DLD1 (cell line): ENCODE measurements around the gene CPLX1.
"Not testable (repeated sequence)": the region's sequence is repeated elsewhere in the genome, so short reads cannot be mapped to it uniquely, and the experiment has no call there.

ENCODE experiments used
- in situ Hi-C: cut with HindIII; loops from 2 replicates; pipeline ENCODE4 v1.10.0; 2017; ENCODE audit warnings: low sequenced_read_pairs

Gene CPLX1

GRCh38 chr4:780255-780654, 45.7 kb downstream of the CPLX1 start:
- in situ Hi-C loops = not testable (repeated sequence)

DNA sequence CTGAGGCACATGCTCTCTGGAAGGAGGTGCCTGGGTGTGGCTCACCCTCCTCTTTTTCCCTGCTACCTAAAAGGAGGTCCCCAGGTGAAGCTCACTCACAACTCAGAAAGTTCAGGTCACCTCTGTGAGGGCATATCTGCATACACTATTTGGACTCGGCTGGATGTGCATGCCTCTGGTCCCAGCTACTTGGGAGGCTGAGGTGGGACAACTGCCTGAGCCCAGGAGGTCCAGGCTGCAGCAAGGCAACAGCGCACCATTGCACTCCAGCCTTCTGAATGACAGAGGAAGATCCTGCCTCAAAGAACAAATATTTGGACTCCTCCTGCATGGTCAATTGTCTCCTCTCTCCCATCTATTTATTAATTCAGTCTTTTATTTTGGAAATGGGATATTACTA, 46.4 kb downstream of the CPLX1 start:
- in situ Hi-C loops = no loop called here

- in situ Hi-C loops = no loop called here
These were observed 48.2 kb downstream of the CPLX1 start for GRCh38 chr4:777520-778262.

DNA sequence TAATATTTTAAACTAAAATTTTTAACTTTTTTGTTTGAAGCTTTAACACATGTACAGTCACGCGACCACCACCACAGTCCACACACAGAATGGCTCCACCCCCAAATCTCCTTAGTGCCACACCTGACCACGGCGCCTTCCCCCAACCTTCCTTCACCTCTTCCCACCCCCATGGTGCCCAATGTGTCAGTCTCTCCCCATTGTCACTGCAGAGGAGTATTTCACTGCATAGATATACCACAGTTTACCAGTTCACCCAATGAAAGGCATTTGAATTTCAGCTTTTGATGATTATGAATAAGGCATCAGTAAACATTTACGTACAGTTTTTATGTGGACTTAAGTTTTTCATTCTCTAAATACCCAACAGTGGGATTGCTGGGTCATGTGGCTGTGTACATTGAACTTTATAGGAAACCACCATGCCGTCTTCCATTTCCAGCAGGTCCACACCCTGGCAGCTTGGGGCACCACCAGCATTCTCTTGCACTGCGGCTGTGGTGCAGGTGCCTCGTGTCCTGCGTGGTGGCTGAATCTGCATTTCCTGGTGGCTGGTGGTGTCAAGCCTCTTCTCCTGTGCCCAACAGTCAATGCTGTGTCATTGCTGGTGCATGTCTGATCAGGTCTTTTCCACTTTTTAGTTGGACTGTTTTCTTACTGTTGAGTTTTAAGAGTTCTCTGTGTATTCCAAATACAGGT, 49.0 kb downstream of the CPLX1 start:
- in situ Hi-C loops = no loop called here

DNA sequence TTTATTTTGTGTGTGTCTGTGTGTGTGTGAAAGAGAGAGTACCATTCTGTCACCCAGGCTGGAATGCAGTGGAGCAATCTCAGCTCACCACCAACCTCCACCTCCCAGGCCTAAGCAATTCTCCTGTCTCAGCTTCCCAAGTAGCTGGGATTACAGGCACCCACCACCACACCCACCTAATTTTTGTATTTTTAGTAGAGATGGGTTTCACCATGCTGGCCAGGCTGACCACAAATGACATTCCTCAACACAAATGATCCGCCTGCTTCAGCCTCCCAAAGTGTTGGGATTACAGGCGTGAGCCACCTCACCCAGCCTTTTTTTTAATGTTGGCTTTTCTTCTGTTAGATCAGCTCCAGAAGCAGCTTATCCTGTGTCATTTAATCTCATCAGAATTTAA, 50.4 kb downstream of the CPLX1 start:
- in situ Hi-C loops = not testable (repeated sequence)

GRCh38 chr4:774419-775092, 51.4 kb downstream of the CPLX1 start:
- in situ Hi-C loops = not testable (repeated sequence)

DNA sequence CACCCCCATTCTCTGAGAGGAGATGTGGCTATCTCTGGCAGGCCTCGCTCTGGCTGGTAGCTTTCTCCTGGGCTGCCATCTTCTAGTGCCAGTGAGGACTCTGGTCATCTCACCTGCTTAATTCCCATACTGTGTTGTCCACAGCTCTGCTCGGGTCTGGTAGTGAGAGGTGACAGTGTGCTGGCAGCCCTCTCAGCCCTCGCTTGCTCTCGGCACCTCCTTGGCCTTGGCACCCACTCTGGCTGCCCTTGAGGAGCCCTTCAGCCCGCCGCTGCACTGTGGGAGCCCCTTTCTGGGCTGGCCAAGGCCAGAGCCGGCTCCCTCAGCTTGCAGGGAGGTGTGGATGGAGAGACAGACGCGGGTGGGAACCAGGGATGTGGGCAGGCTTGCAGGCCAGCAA, 52.7 kb downstream of the CPLX1 start:
- in situ Hi-C loops = no loop called here

- in situ Hi-C loops = no loop called here
These were observed 53.2 kb downstream of the CPLX1 start for GRCh38 chr4:772776-773175.

DNA sequence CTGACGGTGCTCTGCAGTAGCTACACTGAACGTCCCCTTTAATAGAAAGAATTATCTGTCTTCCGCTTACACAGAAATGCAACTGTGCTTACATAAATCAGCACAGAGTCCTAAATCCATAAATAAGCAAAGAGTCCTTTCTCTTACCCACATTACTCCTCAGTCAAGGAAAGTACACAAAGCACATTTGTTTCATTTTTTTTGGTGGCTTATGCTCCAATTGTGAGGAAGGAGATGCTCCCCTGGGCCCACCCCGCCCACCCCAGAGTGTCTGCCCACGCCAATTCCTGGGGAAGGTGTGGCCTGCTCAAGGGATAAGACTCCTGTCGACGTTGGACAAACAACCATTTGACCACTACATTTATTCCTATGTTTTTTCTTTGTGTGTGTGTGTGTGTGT, 53.8 kb downstream of the CPLX1 start:
- in situ Hi-C loops = no loop called here

- in situ Hi-C loops = no loop called here
These were observed 54.5 kb downstream of the CPLX1 start for GRCh38 chr4:771464-771863.

DNA sequence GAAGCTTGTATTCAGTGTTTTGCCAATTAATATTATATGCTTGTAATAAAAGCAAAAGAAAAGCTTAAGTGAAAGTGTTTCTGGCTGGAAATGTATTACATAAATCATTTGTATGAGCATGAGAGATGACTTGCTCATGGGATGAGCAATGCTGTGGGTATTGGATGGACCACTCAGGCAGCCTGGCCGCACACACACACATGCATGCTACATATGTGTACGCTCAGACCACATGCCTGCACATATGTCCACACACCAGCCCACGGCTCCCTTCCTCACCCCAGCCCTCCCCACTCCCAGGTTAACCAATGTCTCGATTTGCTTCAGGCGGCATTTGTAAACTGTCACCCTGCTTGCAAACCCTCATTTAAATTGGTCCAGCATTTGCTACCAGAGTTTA, 55.9 kb downstream of the CPLX1 start:
- in situ Hi-C loops = no loop called here

GRCh38 chr4:769511-769910, 56.4 kb downstream of the CPLX1 start:
- in situ Hi-C loops = no loop called here

DNA sequence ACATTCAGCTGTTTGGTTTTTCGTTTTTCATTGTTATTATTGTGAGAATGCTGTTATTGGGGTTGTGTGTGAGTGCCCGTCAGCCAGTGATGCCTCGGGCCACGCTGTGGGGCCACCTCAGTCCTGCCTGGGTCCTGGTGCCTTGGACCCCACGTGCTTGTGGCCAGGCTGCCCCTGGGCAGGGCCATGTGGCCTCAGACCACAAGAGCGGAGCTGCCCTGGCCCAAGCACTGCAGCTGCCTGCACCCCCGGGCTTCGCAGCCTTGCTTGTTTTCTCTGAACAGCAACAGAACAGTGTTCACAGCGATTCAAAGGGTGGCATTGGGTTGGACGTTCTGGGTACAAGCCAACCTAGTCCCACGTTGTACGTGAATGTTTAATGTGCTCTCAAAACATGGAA, 56.9 kb downstream of the CPLX1 start:
- in situ Hi-C loops = no loop called here

GRCh38 chr4:768076-768475, 57.9 kb downstream of the CPLX1 start:
- in situ Hi-C loops = no loop called here

DNA sequence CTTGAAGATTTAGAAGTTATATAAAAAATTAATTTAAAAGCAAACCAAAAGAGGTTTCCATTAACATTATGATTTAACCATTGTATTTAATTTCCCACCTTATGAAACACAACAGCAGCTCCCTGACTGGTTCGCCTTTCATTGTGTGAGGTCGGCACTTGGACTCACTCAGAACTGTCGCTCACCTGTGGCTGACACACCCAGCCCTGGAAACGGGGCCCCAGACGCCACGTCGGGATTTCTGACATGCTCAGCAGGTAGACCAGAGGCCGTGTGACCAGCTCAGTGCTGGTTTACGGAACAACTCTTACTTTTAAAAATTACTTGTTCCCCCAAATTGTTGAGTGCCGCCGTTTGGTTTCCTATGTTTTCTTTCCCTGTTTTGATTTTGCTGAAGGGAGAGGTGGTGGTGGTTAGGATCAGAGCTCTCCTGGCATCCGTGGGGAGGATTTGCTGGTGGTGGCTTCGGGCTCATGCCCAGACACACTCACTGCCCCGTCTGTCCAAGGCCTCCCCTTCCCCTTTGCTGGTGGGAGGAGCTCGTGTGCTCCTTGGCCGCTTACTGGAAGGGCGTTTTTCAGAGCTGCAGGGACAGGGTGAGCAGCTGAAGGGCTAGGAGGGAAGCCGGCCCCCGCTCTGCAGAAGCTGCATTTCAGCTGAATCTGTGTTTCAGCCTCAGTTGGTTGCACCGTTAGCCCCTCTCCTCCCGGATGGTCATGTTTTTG, 59.2 kb downstream of the CPLX1 start:
- in situ Hi-C loops = no loop called here

DNA sequence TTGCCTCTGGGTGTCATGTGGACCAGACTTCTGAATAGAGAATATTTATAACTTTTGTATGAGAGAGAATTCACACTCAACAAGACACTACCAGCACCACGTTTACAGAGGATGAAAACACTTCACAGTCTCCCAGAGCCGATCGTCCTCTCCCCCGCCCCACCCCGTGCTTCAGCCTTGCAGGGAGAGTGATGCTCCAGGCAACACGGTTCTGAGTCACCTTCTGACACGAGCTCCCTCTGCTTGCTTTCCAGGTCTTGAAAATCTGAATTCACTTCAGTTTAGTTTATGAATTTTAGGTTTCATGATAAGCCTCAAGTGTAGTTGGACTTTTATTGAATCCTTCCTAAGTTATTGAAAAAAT, 59.8 kb downstream of the CPLX1 start:
- in situ Hi-C loops = no loop called here

DNA sequence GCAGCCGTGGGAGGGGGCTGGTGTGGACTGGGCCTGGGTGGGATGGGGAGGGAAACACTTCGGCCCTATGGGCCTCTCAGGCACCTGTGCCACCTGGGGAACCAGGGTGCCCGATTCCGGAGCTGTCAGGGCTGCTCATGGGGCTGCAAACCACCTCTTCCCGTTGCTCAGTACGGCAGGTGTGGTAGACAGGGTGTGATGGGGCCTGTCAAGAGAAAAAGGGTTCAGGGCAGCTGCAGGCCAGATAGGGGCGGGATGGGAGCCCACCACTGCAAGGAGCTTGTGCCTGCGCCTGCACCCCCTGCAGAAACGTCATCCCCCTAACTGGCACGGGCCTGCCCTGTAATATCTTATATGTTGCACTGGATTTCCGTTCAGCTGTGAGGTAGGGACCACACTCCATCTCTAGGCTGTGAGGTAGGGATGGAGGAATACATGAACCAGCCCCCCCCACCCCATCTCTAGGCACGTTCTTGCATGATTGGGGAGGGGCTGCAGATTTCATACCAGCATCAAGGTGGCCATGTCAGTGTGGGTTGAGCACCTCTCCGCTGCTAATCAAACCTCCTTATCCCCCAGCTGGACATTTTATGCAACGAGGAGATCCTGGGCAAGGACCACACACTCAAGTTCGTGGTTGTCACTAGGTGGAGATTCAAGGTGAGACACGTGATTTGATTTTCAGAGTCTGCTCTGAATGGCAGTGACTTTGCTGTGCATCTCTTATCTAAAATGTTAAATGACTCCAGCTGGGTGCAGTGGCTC, 61.3 kb downstream of the CPLX1 start:
- in situ Hi-C loops = no loop called here

- in situ Hi-C loops = no loop called here
These were observed 62.0 kb downstream of the CPLX1 start for GRCh38 chr4:763922-764321.

DNA sequence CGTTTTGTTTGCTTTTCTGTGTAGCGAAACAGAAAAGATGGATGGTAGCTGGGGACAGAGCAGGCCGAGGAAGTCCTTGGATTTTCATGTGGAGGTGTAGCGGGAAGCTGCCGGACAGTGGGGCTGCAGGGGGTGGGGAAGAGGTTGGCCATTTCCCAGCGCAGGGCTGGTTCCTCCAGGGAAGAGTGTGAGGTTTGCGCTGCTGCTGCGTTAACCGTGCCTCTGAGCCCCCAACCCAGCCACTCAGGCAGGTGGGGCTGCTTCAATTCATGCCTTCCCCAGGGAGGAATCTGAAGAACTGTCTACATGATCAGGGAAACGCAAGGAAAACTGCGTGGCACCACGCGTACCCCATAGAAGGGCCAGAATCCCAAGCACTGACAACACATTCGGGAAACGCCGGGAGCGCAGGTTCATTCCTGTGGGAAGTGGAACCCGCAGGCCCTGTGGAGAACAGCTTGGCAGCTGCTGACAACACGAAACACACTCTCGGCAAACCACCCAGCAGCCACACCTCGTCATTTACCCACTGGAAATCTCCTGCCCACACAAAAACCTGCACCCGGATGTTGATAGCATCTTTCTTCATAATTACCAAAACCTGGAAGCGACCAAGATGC, 62.6 kb downstream of the CPLX1 start:
- in situ Hi-C loops = no loop called here
